Vagina (tissue), 2 donors: ENCODE results near the gene EMC8. TPM values are rescaled to one million over a fixed set of nuclear protein-coding genes. Genes with fewer than 3 reads are reported as not detected.

Experiments used
- DNase-seq, 2 donors: peaks; one replicate each; pipeline ENCODE4 v3.0.0-alpha.2; 2017; ENCODE audit errors: extremely low spot score in 2 of 2
- H3K27ac ChIP-seq: fragments of 200-600 bp; sonication (generic); one replicate; pipeline ENCODE4 v1.5.1; 2019
- H3K27me3 ChIP-seq: fragments of 200-600 bp; sonication (generic); one replicate; pipeline ENCODE4 v1.5.1; 2019
- H3K36me3 ChIP-seq, 2 donors: fragments of 200-600 bp; sonication (generic); one replicate each; pipeline ENCODE4 v1.5.1; 2017 to 2019
- H3K4me1 ChIP-seq: fragments of 200-600 bp; sonication (generic); one replicate; pipeline ENCODE4 v1.5.1; 2019
- H3K4me3 ChIP-seq, 2 donors: fragments of 200-600 bp; sonication (generic); 1 replicate in 1 of 2; 2 replicates in 1 of 2; pipeline ENCODE4 v1.5.1; 2016 to 2019
- H3K9me3 ChIP-seq: fragments of 200-600 bp; sonication (generic); one replicate; pipeline ENCODE4 v1.5.1; 2019
- POLR2A ChIP-seq, 2 donors: fragments of 450-650 bp; IDR thresholded peaks; one replicate each; pipeline ENCODE4 v1.6.1; 2017; ENCODE audit warnings: antibody characterized with exemption in 2 of 2, mild to moderate bottlenecking in 2 of 2, moderate library complexity in 2 of 2
- POLR2AphosphoS5 ChIP-seq, 2 donors: sonication (generic); formaldehyde crosslinking; IDR thresholded peaks; one replicate each; pipeline ENCODE4 v1.9.0; 2017; ENCODE audit warnings: antibody characterized with exemption in 2 of 2, mild to moderate bottlenecking in 2 of 2, low read depth in 1 of 2; ENCODE audit not compliant: insufficient read depth in 1 of 2
- intact Hi-C: fragments of 100-400 bp; cut with DNase I; formaldehyde crosslinking; loops from one replicate; pipeline ENCODE4 v1.15.1; 2023
- microRNA counts, 2 donors: library from miRNA; unstranded; fragments of <30 nt; microRNA quantifications; one replicate each; lab custom pipeline; 2016 to 2017
- microRNA-seq: library from miRNA; unstranded; fragments of <30 nt; microRNA quantifications from one replicate; pipeline ENCODE4, GENCODE V29; 2017; ENCODE audit warnings: borderline number of aligned reads, borderline replicate concordance
- small RNA-seq: library from RNA; depleted of rRNA; stranded (forward); fragments of <200 nt; gene quantifications from one replicate; pipeline ENCODE3, GENCODE V24; 2016
- total RNA-seq: library from RNA; depleted of rRNA; stranded (reverse); fragments of >200 nt; gene quantifications from one replicate; pipeline ENCODE4 v1.2.3, GENCODE V29; 2016
- TF ChIP-seq, protein P1 (sequence below), 3 experiments: fragments of 450-650 bp in 2 of 3; fragments of 200-600 bp in 1 of 3; sonication (generic) in 1 of 3; IDR thresholded peaks; one replicate each; pipeline ENCODE4 v1.5.1; 2017 to 2019; ENCODE audit warnings: antibody characterized with exemption in 3 of 3, mild to moderate bottlenecking in 2 of 3, moderate library complexity in 2 of 3

Gene EMC8
- total RNA-seq, 1 donor from 2014 or later, result 42.0 TPM

DNA sequence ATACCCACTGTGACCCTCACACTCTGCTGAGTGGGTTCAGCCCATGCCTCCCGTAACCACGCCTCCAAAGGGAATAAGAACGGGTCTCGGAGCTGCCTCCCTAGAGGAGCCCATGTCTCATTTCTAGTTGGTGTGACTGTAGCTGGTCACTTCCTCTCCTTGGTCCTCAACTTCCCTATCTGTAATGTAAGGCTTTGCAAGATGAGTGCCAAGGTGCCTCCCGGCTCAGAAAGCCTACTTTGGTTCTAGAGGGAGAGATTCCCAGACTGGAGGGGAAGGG is 69.2 kb downstream of the EMC8 start:
- Histone ChIP-seq H3K4me3 (no peak overlapping the region), H3K27ac (no peak overlapping the region), H3K27me3 (no peaks in the 10 kb centered on the region), H3K36me3 (no peaks in the 10 kb centered on the region), H3K4me1 (no peaks in the 10 kb centered on the region), H3K9me3 (no peaks in the 10 kb centered on the region)
- no peak for DNase-seq
- intact Hi-C loops, result no loop called here
- TF ChIP-seq POLR2AphosphoS5 (IDR thresholded peaks at IDR 0.05; ENCODE audit: insufficient read depth in 1 of 2, low read depth in 1 of 2), result no peak
- TF ChIP-seq, protein P1, sequence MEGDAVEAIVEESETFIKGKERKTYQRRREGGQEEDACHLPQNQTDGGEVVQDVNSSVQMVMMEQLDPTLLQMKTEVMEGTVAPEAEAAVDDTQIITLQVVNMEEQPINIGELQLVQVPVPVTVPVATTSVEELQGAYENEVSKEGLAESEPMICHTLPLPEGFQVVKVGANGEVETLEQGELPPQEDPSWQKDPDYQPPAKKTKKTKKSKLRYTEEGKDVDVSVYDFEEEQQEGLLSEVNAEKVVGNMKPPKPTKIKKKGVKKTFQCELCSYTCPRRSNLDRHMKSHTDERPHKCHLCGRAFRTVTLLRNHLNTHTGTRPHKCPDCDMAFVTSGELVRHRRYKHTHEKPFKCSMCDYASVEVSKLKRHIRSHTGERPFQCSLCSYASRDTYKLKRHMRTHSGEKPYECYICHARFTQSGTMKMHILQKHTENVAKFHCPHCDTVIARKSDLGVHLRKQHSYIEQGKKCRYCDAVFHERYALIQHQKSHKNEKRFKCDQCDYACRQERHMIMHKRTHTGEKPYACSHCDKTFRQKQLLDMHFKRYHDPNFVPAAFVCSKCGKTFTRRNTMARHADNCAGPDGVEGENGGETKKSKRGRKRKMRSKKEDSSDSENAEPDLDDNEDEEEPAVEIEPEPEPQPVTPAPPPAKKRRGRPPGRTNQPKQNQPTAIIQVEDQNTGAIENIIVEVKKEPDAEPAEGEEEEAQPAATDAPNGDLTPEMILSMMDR (IDR thresholded peaks at IDR 0.05), result no peak
- no peak for TF ChIP-seq POLR2A (IDR thresholded peaks at IDR 0.05)

DNA sequence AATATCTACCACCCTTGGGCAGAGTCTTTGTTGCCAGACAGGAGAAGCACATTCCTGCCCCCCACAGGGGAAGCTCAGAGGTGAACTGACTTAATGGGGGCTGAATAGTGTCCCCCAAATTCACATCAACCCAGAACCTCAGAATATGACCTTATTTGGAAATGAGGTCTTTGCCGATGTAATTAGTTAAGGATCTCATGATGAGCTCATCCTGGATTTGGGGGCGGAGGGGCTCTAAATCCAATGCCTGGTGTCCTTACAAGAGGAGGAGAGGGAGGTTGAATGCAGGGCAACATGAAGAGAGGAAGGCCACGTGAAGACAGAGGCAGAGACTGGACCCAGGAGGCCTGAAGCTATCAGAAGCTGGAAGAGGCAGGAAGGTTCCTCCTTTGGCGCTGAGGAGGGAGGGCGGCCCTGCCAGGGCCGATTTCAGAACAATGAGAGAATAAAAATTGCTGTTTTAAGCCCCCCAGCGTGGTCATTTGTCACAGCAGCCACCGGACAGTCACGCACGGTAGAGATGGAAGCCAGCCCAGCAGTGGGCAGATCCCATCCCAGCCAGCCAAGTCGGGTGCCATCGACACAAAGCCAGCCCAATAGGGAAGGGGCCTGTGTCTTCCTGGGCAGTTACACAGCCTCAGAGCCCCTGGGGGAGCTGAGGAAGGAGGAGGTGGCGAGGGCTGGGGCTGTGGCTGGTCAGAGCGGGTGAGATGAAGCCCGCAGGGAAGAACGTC is 69.7 kb downstream of the EMC8 start:
- no peak overlapping the region for H3K4me3 ChIP-seq

DNA sequence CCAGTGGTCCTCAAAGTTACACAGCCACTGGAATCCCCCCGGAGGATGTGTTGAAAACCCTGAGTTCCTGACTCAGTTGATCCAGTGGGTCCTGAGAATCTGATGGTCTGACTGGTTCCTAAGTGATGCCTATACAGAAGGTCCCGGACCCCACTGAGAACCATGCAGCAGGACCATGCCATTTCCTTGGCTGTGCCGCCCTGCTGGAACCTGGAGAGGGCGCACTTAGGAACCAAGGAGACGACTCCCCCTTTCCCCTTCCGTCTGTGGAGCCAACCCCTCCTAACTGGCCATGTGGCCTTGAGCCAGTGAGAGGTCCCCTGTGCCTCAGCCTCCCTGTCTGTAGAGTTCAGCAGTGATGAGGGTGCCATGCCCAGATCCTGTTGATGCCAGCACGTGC is 70.5 kb downstream of the EMC8 start:
- H3K4me3 ChIP-seq, result no peak overlapping the region
- intact Hi-C loops, result no loop called here

More for the DNA sequence above, 69.7 kb downstream of the EMC8 start:
- Histone ChIP-seq H3K27me3 (no peaks in the 10 kb centered on the region), H3K4me1 (no peaks in the 10 kb centered on the region), H3K9me3 (no peaks in the 10 kb centered on the region), H3K36me3 (no peaks in the 10 kb centered on the region), H3K27ac (no peak overlapping the region)
- no peak for TF ChIP-seq POLR2AphosphoS5 (IDR thresholded peaks at IDR 0.05; ENCODE audit: insufficient read depth in 1 of 2, low read depth in 1 of 2)
- TF ChIP-seq POLR2A (IDR thresholded peaks at IDR 0.05), result no peak
- TF ChIP-seq, protein P1 (IDR thresholded peaks at IDR 0.05), result no peak
- intact Hi-C loops, result no loop called here
- DNase-seq, result no peak

More for the DNA sequence above, 70.5 kb downstream of the EMC8 start:
- no peak for TF ChIP-seq POLR2A (IDR thresholded peaks at IDR 0.05)
- TF ChIP-seq POLR2AphosphoS5 (IDR thresholded peaks at IDR 0.05; ENCODE audit: insufficient read depth in 1 of 2, low read depth in 1 of 2), result no peak
- TF ChIP-seq, protein P1 (IDR thresholded peaks at IDR 0.05), result no peak
- no peaks in the 10 kb centered on the region for H3K4me1 ChIP-seq
- H3K27ac ChIP-seq, result no peak overlapping the region
- no peaks in the 10 kb centered on the region for H3K36me3 ChIP-seq
- no peaks in the 10 kb centered on the region for H3K27me3 ChIP-seq
- H3K9me3 ChIP-seq, result no peaks in the 10 kb centered on the region
- no peak for DNase-seq

MicroRNAs encoded within 50 kb of the gene (microRNA counts, 767-probe panel; counts per million panel counts)
- microRNA hsa-miR-1910 (lab: Ali Mortazavi, UCI), result 238 to 261 counts per million in 2 donors

Small RNAs within 50 kb of the gene (microRNA-seq; reads per million reads assigned to microRNA genes)
- not detected for gene MIR1910

Small RNAs within 50 kb of the gene (small RNA-seq; reads per million reads assigned to genes)
- not detected for gene RNU1-103P

Other genes with a start within 250 kb of the EMC8 start
- 80.8 TPM for gene GSE1, start 186.2 kb downstream of the EMC8 start, total RNA-seq
- gene GINS2, start 110.6 kb downstream of the EMC8 start, total RNA-seq, result 0.25 TPM
- 18.2 TPM for gene C16orf74, start 48.4 kb downstream of the EMC8 start, total RNA-seq
- gene COX4I1, start 151 bp upstream of the EMC8 start, total RNA-seq, result 430 TPM
- 7.6 TPM for gene IRF8, start 99.6 kb upstream of the EMC8 start, total RNA-seq